Measurements from ENCODE around the gene RDX. TPM values are rescaled to one million over a fixed set of nuclear protein-coding genes. Genes with fewer than 3 reads are reported as not detected.
"Not testable (repeated sequence)": the region's sequence is repeated elsewhere in the genome, so short reads cannot be mapped to it uniquely, and the experiment has no call there.

RDX gene
- total RNA-seq, 2 donors from 2014 or later = 26.7 to 38.4 TPM

GRCh38 chr11:110298301-110298765 is 1.9 kb upstream of the RDX start:
- DNase-seq = no peak
- H3K9me3 ChIP-seq (ENCODE audit: control insufficient read depth, low read length, poor library complexity, severe bottlenecking) = no peaks in the 10 kb centered on the region
- ATAC-seq = no peak
- no peak overlapping the region for H3K27ac Mint-ChIP-seq
- H3K4me1 Mint-ChIP-seq = peaks cover 9% of the 10 kb centered on the region
- H3K36me3 Mint-ChIP-seq (ENCODE audit: low read depth) = no peaks in the 10 kb centered on the region
- no peaks in the 10 kb centered on the region for H3K27me3 Mint-ChIP-seq
- H3K4me3 Mint-ChIP-seq = no peak overlapping the region

- H3K27me3 Mint-ChIP-seq = no peaks in the 10 kb centered on the region
- no peaks in the 10 kb centered on the region for H3K9me3 ChIP-seq (ENCODE audit: control insufficient read depth, low read length, poor library complexity, severe bottlenecking)
- no peak overlapping the region for H3K27ac Mint-ChIP-seq
- no peak for DNase-seq
- peaks cover 11% of the 10 kb centered on the region for H3K4me1 Mint-ChIP-seq
- H3K36me3 Mint-ChIP-seq (ENCODE audit: low read depth) = no peaks in the 10 kb centered on the region
- ATAC-seq = no peak
- peak overlapping the region; percentile 72 for H3K4me3 Mint-ChIP-seq
Measured at GRCh38 chr11:110297726-110298300, 1.4 kb upstream of the RDX start.

- H3K27me3 Mint-ChIP-seq = no peaks in the 10 kb centered on the region
- peak overlapping the region; percentile 72 for H3K4me3 Mint-ChIP-seq
- DNase-seq = no peak
- no peak for ATAC-seq
- H3K36me3 Mint-ChIP-seq (ENCODE audit: low read depth) = no peaks in the 10 kb centered on the region
- H3K9me3 ChIP-seq (ENCODE audit: control insufficient read depth, low read length, poor library complexity, severe bottlenecking) = no peaks in the 10 kb centered on the region
- peaks cover 11% of the 10 kb centered on the region for H3K4me1 Mint-ChIP-seq
- H3K27ac Mint-ChIP-seq = no peak overlapping the region
Measured at GRCh38 chr11:110297076-110297725, 787 bp upstream of the RDX start.

- H3K4me3 Mint-ChIP-seq = peak overlapping the region; percentile 88
- H3K27me3 Mint-ChIP-seq = no peaks in the 10 kb centered on the region
- H3K36me3 Mint-ChIP-seq (ENCODE audit: low read depth) = no peaks in the 10 kb centered on the region
- ATAC-seq (peak; percentile 70), DNase-seq (peak; percentile 24 to 27 (median 26))
- no peaks in the 10 kb centered on the region for H3K9me3 ChIP-seq (ENCODE audit: control insufficient read depth, low read length, poor library complexity, severe bottlenecking)
- H3K27ac Mint-ChIP-seq = peak overlapping the region; percentile 75
- peaks cover 19% of the 10 kb centered on the region for H3K4me1 Mint-ChIP-seq
Measured at GRCh38 chr11:110295531-110296225, 736 bp downstream of the RDX start.

- H3K9me3 ChIP-seq (ENCODE audit: control insufficient read depth, low read length, poor library complexity, severe bottlenecking) = no peaks in the 10 kb centered on the region
- no peak for ATAC-seq
- Mint-ChIP-seq H3K36me3 (ENCODE audit: low read depth) (no peaks in the 10 kb centered on the region), H3K27me3 (no peaks in the 10 kb centered on the region), H3K4me3 (peak overlapping the region; percentile 88), H3K4me1 (peaks cover 21% of the 10 kb centered on the region), H3K27ac (peak overlapping the region; percentile 75)
- no peak for DNase-seq
Measured at GRCh38 chr11:110295086-110295485, 1.3 kb downstream of the RDX start.

GRCh38 chr11:110294509-110294908 is 1.9 kb downstream of the RDX start:
- Mint-ChIP-seq H3K4me3 (peak overlapping the region; percentile 53), H3K27ac (peak overlapping the region; percentile 75), H3K27me3 (no peaks in the 10 kb centered on the region), H3K4me1 (peaks cover 21% of the 10 kb centered on the region), H3K36me3 (ENCODE audit: low read depth) (no peaks in the 10 kb centered on the region)
- H3K9me3 ChIP-seq (ENCODE audit: control insufficient read depth, low read length, poor library complexity, severe bottlenecking) = no peaks in the 10 kb centered on the region
- no peak for ATAC-seq
- no peak for DNase-seq

- peak overlapping the region; percentile 14 for H3K27ac Mint-ChIP-seq
- peak overlapping the region; percentile 25 for H3K4me3 Mint-ChIP-seq
- no peaks in the 10 kb centered on the region for H3K27me3 Mint-ChIP-seq
- no peaks in the 10 kb centered on the region for H3K36me3 Mint-ChIP-seq (ENCODE audit: low read depth)
- peaks cover 27% of the 10 kb centered on the region for H3K4me1 Mint-ChIP-seq
- DNase-seq (no peak), ATAC-seq (no peak)
- no peaks in the 10 kb centered on the region for H3K9me3 ChIP-seq (ENCODE audit: control insufficient read depth, low read length, poor library complexity, severe bottlenecking)
Measured at GRCh38 chr11:110293389-110293788, 3.0 kb downstream of the RDX start.

GRCh38 chr11:110292146-110292545 is 4.3 kb downstream of the RDX start:
- H3K9me3 ChIP-seq (ENCODE audit: control insufficient read depth, low read length, poor library complexity, severe bottlenecking); H3K4me3 Mint-ChIP-seq; DNase-seq; H3K27ac Mint-ChIP-seq; H3K36me3 Mint-ChIP-seq (ENCODE audit: low read depth); H3K27me3 Mint-ChIP-seq; ATAC-seq: not testable (repeated sequence)
- H3K4me1 Mint-ChIP-seq = peaks cover 33% of the 10 kb centered on the region

- H3K27me3 Mint-ChIP-seq = no peaks in the 10 kb centered on the region
- H3K27ac Mint-ChIP-seq = peak overlapping the region; percentile 14
- H3K36me3 Mint-ChIP-seq (ENCODE audit: low read depth) = peaks cover 3% of the 10 kb centered on the region
- no peak overlapping the region for H3K4me3 Mint-ChIP-seq
- ATAC-seq = no peak
- H3K9me3 ChIP-seq (ENCODE audit: control insufficient read depth, low read length, poor library complexity, severe bottlenecking) = no peaks in the 10 kb centered on the region
- H3K4me1 Mint-ChIP-seq = peaks cover 37% of the 10 kb centered on the region
- no peak for DNase-seq
Measured at GRCh38 chr11:110290591-110291334, 5.7 kb downstream of the RDX start.

- peaks cover 32% of the 10 kb centered on the region for H3K4me1 Mint-ChIP-seq
- DNase-seq (no peak), ATAC-seq (no peak)
- H3K36me3 Mint-ChIP-seq (ENCODE audit: low read depth) = peaks cover 3% of the 10 kb centered on the region
- no peaks in the 10 kb centered on the region for H3K9me3 ChIP-seq (ENCODE audit: control insufficient read depth, low read length, poor library complexity, severe bottlenecking)
- no peak overlapping the region for H3K4me3 Mint-ChIP-seq
- H3K27me3 Mint-ChIP-seq = no peaks in the 10 kb centered on the region
- peak overlapping the region; percentile 61 for H3K27ac Mint-ChIP-seq
Measured at GRCh38 chr11:110289472-110289871, 6.9 kb downstream of the RDX start.

GRCh38 chr11:110287537-110287936 is 8.9 kb downstream of the RDX start:
- peaks cover 3% of the 10 kb centered on the region for H3K36me3 Mint-ChIP-seq (ENCODE audit: low read depth)
- H3K27ac Mint-ChIP-seq = peak overlapping the region; percentile 21
- no peaks in the 10 kb centered on the region for H3K27me3 Mint-ChIP-seq
- no peaks in the 10 kb centered on the region for H3K9me3 ChIP-seq (ENCODE audit: control insufficient read depth, low read length, poor library complexity, severe bottlenecking)
- DNase-seq = no peak
- ATAC-seq = no peak
- peaks cover 28% of the 10 kb centered on the region for H3K4me1 Mint-ChIP-seq
- H3K4me3 Mint-ChIP-seq = no peak overlapping the region

- no peak for ATAC-seq
- no peaks in the 10 kb centered on the region for H3K9me3 ChIP-seq (ENCODE audit: control insufficient read depth, low read length, poor library complexity, severe bottlenecking)
- no peak for DNase-seq
- Mint-ChIP-seq H3K27ac (peak overlapping the region; percentile 84), H3K4me3 (no peak overlapping the region), H3K36me3 (ENCODE audit: low read depth) (peaks cover 3% of the 10 kb centered on the region), H3K27me3 (no peaks in the 10 kb centered on the region), H3K4me1 (peaks cover 28% of the 10 kb centered on the region)
Measured at GRCh38 chr11:110286298-110287040, 9.9 kb downstream of the RDX start.

Measured in T-helper 17 cell (primary cell).